Spleen (tissue), 7 donors: Measurements from ENCODE around the gene GMCL2.

Source experiments
- POLR2AphosphoS5 ChIP-seq, 3 donors: sonication (generic); formaldehyde crosslinking; IDR thresholded peaks; one replicate each; pipeline ENCODE4 v1.5.1; 2017; ENCODE audit warnings: antibody characterized with exemption in 3 of 3
- TF ChIP-seq, protein P1 (sequence below), 11 experiments: fragments of 200-600 bp in 7 of 11; fragments of 450-650 bp in 4 of 11; sonication (generic) in 4 of 11; IDR thresholded peaks in 8 of 11; conservative IDR thresholded peaks in 3 of 11; 1 replicate in 7 of 11; 2 replicates in 4 of 11; pipeline versions ENCODE4 v1.4.0 to v1.8.0; 2016 to 2021; ENCODE audit warnings: antibody characterized with exemption in 11 of 11, inconsistent platforms in 4 of 11, mild to moderate bottlenecking in 1 of 11
- donor health status: DM: no; HTN: no; CAD: no; lungs with moderate emphysema.
- donor health status: DM: no; HTN: no; CAD: no.
- donor health status: DM: no; HTN: no; CAD: no.

DNA sequence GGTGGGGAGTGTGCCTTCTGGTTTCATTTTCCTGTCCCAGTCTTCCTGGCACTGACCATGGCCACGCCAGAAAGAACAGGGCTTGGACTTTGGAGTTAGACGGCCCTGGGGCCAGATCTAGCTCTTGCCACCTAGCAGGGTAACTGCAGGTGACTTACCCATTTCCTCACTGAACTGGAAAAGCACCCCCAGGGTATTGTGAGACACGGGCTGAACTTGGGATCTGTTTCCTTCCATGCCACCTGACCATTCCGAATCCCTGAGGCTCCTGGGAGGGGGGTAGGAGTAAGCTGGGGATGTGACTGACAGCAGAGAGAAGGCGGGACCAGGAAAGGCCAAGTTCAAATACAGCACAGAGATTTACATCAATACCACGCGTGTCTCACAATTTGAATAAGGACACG is 26.6 kb upstream of the GMCL2 start:
- TF ChIP-seq, protein P1, sequence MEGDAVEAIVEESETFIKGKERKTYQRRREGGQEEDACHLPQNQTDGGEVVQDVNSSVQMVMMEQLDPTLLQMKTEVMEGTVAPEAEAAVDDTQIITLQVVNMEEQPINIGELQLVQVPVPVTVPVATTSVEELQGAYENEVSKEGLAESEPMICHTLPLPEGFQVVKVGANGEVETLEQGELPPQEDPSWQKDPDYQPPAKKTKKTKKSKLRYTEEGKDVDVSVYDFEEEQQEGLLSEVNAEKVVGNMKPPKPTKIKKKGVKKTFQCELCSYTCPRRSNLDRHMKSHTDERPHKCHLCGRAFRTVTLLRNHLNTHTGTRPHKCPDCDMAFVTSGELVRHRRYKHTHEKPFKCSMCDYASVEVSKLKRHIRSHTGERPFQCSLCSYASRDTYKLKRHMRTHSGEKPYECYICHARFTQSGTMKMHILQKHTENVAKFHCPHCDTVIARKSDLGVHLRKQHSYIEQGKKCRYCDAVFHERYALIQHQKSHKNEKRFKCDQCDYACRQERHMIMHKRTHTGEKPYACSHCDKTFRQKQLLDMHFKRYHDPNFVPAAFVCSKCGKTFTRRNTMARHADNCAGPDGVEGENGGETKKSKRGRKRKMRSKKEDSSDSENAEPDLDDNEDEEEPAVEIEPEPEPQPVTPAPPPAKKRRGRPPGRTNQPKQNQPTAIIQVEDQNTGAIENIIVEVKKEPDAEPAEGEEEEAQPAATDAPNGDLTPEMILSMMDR (IDR thresholded peaks at IDR 0.05 in 8 of 11, conservative IDR thresholded peaks at IDR 0.05 in 3 of 11), result no peak
- TF ChIP-seq POLR2AphosphoS5 (IDR thresholded peaks at IDR 0.05), result no peak
